VCaP (cell line): ENCODE data around the gene SYNGR3.

Source experiments
- H3K27ac ChIP-seq: fragments of 450-650 bp; 2 replicates; pipeline ENCODE4 v1.5.1; 2017
- TF ChIP-seq, protein P1 (sequence below): fragments of 450-650 bp; conservative IDR thresholded peaks from 2 replicates; pipeline ENCODE4 v1.5.1; 2017; ENCODE audit warnings: mild to moderate bottlenecking, moderate library complexity

SYNGR3 gene

DNA sequence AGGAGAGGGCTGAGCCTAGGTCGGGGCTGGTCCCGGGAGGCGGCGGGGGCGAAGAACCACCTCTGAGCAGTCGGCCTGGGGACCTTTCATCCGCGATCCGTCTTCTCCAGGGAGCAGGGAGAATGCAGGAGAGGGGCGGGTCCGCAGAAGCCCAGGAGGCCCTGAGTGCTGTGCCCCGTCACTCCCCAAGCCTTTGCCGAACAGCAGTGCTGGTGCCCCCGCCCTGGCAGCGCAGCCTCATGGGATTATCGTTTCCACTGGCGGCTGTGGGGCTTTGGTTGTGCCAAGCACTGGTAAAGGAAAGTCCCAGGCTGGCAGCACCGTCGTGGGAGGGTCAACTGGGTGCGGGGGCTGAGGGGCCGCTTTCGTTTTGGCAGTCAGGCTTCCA, 17.3 kb upstream of the SYNGR3 start:
- peak overlapping the region; percentile 79 for H3K27ac ChIP-seq
- TF ChIP-seq, protein P1, sequence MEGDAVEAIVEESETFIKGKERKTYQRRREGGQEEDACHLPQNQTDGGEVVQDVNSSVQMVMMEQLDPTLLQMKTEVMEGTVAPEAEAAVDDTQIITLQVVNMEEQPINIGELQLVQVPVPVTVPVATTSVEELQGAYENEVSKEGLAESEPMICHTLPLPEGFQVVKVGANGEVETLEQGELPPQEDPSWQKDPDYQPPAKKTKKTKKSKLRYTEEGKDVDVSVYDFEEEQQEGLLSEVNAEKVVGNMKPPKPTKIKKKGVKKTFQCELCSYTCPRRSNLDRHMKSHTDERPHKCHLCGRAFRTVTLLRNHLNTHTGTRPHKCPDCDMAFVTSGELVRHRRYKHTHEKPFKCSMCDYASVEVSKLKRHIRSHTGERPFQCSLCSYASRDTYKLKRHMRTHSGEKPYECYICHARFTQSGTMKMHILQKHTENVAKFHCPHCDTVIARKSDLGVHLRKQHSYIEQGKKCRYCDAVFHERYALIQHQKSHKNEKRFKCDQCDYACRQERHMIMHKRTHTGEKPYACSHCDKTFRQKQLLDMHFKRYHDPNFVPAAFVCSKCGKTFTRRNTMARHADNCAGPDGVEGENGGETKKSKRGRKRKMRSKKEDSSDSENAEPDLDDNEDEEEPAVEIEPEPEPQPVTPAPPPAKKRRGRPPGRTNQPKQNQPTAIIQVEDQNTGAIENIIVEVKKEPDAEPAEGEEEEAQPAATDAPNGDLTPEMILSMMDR = no peak

DNA sequence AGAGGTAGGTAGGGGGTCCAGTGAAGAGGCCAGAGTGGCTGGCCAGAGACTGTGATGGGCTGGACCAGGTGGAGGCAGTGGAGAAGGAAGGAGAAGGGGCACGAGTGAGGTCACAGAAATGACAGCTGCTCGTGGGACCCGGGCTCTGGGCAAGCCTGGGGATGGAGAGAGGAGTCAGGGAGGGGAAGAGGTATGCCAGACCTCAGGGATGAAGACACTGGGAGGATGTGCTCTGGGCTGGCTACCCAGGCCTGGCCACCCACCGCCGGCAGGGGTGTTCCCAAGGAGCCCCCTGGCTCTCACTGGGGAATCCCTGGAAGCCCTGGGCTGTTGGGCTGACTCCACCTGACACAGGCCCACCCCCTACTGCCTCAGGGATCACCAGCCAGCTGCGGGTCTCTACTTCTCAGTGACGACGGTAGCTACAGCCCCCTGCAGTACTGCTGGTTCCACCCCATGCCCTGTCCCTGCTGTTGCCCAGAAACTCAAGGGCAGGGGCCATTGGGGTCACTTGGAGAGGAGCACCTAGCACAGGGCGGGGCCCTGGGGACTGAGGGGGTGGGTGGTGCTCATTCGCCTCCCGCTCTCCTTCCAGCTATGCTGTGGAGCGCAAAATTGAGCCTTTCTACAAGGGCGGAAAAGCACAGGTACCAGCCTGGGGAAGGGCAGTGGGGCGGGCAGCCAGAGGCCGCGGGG, 16.2 kb upstream of the SYNGR3 start:
- no peak overlapping the region for H3K27ac ChIP-seq
- TF ChIP-seq, protein P1 = no peak

DNA sequence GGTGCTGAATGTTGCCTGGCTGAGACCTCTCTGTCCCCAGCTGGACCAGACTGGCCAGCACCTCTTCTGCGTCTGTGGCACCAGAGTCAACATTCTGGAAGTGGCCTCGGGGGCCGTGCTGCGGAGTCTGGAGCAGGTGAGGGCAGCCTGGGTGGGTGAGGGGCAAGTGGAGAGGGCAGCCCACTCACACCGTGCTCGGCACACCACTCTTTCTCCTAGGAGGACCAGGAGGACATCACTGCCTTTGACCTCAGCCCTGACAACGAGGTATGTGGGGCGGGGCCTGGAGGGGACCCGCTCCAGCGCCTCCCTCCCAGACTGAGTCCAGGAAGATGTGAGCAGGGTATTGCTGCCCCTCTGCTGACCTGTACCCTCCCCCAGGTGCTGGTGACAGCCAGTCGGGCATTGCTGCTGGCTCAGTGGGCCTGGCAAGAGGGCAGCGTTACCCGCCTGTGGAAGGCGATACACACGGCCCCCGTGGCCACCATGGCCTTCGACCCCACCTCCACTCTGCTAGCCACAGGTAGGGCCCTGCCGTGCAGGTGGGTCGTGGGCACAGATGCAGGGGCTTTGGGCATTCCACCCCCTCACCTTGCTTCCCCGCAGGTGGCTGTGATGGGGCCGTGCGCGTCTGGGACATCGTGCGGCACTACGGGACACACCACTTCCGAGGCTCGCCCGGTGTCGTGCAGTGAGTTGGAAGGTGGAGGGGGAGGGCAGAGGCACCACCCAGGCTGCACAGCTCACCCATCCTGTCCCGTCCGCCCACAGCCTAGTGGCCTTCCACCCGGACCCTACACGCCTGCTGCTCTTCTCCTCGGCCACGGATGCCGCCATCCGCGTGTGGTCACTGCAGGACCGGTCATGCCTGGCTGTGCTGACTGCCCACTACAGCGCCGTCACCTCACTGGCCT, 15.4 kb upstream of the SYNGR3 start:
- H3K27ac ChIP-seq = no peak overlapping the region
- TF ChIP-seq, protein P1 = no peak

DNA sequence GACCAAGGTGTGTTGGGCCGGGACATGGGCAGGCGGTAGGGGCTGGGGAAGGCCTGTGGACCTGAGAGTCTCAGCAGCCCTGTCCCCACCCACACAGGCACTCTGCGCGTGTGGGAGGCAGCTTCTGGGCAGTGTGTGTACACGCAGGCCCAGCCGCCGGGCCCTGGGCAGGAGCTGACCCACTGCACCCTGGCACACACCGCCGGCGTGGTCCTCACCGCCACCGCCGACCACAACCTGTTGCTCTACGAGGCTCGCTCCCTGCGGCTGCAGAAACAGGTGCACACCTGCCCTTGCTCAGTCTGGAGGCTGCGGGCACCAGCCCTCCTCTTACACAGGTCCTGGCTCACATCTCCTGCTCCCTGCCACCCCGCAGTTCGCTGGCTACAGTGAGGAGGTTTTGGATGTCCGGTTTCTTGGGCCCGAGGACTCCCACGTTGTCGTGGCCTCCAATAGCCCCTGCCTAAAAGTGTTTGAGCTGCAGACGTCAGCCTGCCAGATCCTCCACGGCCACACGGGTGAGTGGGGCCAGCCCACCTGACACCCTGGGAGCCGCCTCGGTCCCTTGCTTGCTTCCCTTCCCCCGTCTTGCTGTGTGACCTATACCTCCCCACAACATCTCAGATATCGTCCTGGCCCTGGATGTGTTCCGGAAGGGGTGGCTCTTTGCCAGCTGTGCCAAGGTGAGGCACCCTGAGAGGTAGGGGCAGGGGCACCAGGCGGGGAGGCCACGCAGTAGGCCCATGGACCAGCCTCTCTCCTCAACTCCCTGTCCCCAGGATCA, 14.1 kb upstream of the SYNGR3 start:
- TF ChIP-seq, protein P1 = no peak
- no peak overlapping the region for H3K27ac ChIP-seq

DNA sequence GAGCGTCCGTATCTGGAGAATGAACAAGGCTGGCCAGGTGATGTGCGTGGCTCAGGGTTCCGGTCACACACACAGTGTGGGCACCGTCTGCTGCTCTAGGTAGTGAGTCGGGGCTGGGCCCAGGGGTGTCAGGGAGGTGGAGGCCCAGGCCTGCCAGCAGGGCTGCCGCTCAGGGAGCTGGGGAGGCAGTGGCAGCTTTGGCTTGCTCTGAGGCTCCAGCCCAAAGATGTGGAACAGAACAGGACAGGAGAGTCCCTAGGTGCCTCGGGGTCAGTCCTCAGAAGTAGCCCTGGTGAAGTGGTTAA, 13.6 kb upstream of the SYNGR3 start:
- TF ChIP-seq, protein P1 = no peak
- no peak overlapping the region for H3K27ac ChIP-seq

DNA sequence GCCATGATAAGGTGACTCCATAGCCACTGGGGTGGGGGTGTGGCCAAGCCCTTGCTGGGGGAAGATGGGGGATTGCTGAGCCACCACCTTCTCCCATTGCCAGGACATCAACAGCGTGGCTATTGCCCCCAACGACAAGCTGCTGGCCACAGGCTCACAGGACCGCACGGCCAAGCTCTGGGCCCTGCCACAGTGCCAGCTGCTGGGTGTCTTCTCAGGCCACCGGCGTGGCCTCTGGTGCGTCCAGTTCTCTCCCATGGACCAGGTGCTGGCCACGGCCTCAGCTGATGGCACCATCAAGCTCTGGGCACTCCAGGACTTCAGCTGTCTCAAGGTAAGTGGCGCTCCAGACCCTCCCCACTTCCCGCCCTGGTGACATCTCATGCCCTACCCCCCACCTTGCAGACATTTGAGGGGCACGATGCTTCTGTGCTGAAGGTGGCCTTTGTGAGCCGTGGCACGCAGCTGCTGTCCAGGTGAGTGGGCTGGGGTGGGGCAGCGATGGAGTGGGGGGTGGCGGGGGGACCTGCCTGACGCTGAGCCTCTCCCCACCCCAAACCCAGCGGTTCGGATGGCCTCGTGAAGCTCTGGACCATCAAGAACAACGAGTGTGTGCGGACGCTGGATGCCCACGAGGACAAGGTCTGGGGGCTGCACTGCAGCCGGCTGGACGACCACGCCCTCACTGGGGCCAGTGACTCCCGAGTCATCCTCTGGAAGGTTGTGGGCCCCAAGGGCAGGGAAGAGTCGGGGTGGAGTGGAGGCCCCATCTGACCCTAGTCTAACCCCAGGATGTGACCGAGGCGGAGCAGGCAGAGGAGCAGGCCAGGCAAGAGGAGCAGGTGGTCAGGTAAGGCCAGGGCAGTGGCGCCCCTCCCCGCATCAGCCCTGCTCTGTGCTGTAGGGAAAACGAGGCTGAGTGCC, 12.6 kb upstream of the SYNGR3 start:
- H3K27ac ChIP-seq = no peak overlapping the region
- TF ChIP-seq, protein P1 = no peak
